ENCODE data around the gene SLC25A20.
A peak's percentile ranks its signal among the peaks of the same experiment; 100 is the strongest.
"Not testable (repeated sequence)": the region's sequence is repeated elsewhere in the genome, so short reads cannot be mapped to it uniquely, and the experiment has no call there.

SLC25A20 gene

GRCh38 chr3:48915296-48915695 is 16.6 kb upstream of the SLC25A20 start:
- H3K27ac ChIP-seq = no peak overlapping the region
- H3K36me3 ChIP-seq = no peaks in the 10 kb centered on the region
- H3K27me3 ChIP-seq = no peaks in the 10 kb centered on the region
- no peak overlapping the region for H3K4me3 ChIP-seq (ENCODE audit: low read depth in 1 of 2, low read length in 1 of 2)
- peaks cover 16 to 23% of the 10 kb centered on the region in 2 experiments for H3K4me1 ChIP-seq (ENCODE audit: control insufficient read depth in 1 of 2, insufficient read depth in 1 of 2, low read depth in 1 of 2, low read length in 1 of 2)
- TF ChIP-seq CTCF (IDR thresholded peaks at IDR 0.05) = no peak
- no peaks in the 10 kb centered on the region for H3K9me3 ChIP-seq

- H3K36me3 ChIP-seq; H3K4me1 ChIP-seq (ENCODE audit: control insufficient read depth in 1 of 2, insufficient read depth in 1 of 2, low read depth in 1 of 2, low read length in 1 of 2); H3K27ac ChIP-seq; H3K27me3 ChIP-seq; H3K9me3 ChIP-seq; H3K4me3 ChIP-seq (ENCODE audit: low read depth in 1 of 2, low read length in 1 of 2): not testable (repeated sequence)
Measured at GRCh38 chr3:48907026-48907425, 8.3 kb upstream of the SLC25A20 start.

GRCh38 chr3:48899273-48899672 is 591 bp upstream of the SLC25A20 start:
- Histone ChIP-seq H3K27ac (peak overlapping the region; percentile 84), H3K27me3 (no peaks in the 10 kb centered on the region), H3K9me3 (no peaks in the 10 kb centered on the region), H3K4me1 (ENCODE audit: control insufficient read depth in 1 of 2, insufficient read depth in 1 of 2, low read depth in 1 of 2, low read length in 1 of 2) (peaks cover 21 to 29% of the 10 kb centered on the region in 2 experiments), H3K4me3 (ENCODE audit: low read depth in 1 of 2, low read length in 1 of 2) (peak overlapping the region in 1 of 2 experiments; percentile 79), H3K36me3 (no peaks in the 10 kb centered on the region)
- no peak for TF ChIP-seq CTCF (IDR thresholded peaks at IDR 0.05)

- Histone ChIP-seq H3K4me3 (ENCODE audit: low read depth in 1 of 2, low read length in 1 of 2) (peak overlapping the region; percentile 79 to 83), H3K36me3 (no peaks in the 10 kb centered on the region), H3K4me1 (ENCODE audit: control insufficient read depth in 1 of 2, insufficient read depth in 1 of 2, low read depth in 1 of 2, low read length in 1 of 2) (peaks cover 21 to 29% of the 10 kb centered on the region in 2 experiments), H3K27me3 (no peaks in the 10 kb centered on the region), H3K9me3 (no peaks in the 10 kb centered on the region), H3K27ac (peak overlapping the region; percentile 84)
- TF ChIP-seq CTCF (IDR thresholded peaks at IDR 0.05) = no peak
Measured at GRCh38 chr3:48897460-48898376, 964 bp downstream of the SLC25A20 start.

GRCh38 chr3:48896936-48897335 is 1.7 kb downstream of the SLC25A20 start:
- Histone ChIP-seq H3K4me1 (ENCODE audit: control insufficient read depth in 1 of 2, insufficient read depth in 1 of 2, low read depth in 1 of 2, low read length in 1 of 2) (peaks cover 21 to 29% of the 10 kb centered on the region in 2 experiments), H3K27me3 (no peaks in the 10 kb centered on the region), H3K9me3 (no peaks in the 10 kb centered on the region), H3K27ac (peak overlapping the region; percentile 84), H3K4me3 (ENCODE audit: low read depth in 1 of 2, low read length in 1 of 2) (peak overlapping the region in 1 of 2 experiments; percentile 79), H3K36me3 (peaks cover 2% of the 10 kb centered on the region)
- TF ChIP-seq CTCF (IDR thresholded peaks at IDR 0.05) = no peak

- Histone ChIP-seq H3K9me3 (no peaks in the 10 kb centered on the region), H3K27me3 (no peaks in the 10 kb centered on the region), H3K4me1 (ENCODE audit: control insufficient read depth in 1 of 2, insufficient read depth in 1 of 2, low read depth in 1 of 2, low read length in 1 of 2) (peaks cover 21 to 29% of the 10 kb centered on the region in 2 experiments), H3K36me3 (peaks cover 22% of the 10 kb centered on the region), H3K27ac (no peak overlapping the region), H3K4me3 (ENCODE audit: low read depth in 1 of 2, low read length in 1 of 2) (no peak overlapping the region)
- TF ChIP-seq CTCF (IDR thresholded peaks at IDR 0.05) = no peak
Measured at GRCh38 chr3:48894516-48894915, 4.2 kb downstream of the SLC25A20 start.
